ENCODE measurements around the gene ZNF169.
A peak's percentile ranks its signal among the peaks of the same experiment; 100 is the strongest.
"Not testable (repeated sequence)": the region's sequence is repeated elsewhere in the genome, so short reads cannot be mapped to it uniquely, and the experiment has no call there.

The ZNF169 gene

DNA sequence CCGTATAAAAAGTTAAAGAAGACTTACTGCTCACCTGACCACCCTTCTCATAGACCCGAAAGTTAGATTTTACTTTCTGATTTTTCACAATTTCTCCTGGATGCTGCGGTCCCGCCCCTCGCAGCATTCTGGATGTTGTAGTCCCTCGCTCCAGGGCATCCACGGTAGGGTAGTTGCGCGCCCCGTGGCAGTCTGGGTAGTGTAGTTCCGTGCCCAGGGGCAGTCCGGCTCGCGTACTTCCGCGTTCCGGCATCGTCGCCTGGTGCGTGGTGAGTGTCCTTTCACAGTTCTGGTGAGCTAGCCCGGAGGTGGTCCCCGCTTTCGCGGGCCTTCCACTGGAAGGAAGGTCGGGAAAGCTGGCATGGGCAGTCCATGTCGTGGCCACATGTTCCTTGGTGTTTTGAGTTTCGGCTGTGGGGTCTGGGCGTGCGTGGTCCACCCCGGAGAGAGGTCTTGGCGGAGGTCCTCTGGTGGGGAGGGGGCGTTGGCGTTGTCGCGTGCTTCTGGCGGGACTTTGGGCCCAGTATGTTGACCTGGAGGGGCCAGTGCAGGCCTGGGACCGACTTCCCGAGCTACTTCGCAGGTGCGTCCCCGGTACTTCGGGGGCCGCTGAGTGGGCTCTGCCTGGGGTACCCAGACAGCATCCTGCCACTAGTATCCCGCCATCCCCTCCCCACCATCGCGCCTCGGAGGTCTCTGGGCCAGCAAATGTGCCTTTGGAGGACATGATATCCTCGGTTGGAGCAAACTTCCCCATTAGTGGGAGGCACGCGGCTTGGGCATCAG, at the start of gene ZNF169:
Gene ZNF169 (plus strand): TSS at position 222 of the 786 bp plus-strand sequence. CDS start 19,515 bp downstream, outside the sequence.
- DNase-seq = peak; percentile 93

DNA sequence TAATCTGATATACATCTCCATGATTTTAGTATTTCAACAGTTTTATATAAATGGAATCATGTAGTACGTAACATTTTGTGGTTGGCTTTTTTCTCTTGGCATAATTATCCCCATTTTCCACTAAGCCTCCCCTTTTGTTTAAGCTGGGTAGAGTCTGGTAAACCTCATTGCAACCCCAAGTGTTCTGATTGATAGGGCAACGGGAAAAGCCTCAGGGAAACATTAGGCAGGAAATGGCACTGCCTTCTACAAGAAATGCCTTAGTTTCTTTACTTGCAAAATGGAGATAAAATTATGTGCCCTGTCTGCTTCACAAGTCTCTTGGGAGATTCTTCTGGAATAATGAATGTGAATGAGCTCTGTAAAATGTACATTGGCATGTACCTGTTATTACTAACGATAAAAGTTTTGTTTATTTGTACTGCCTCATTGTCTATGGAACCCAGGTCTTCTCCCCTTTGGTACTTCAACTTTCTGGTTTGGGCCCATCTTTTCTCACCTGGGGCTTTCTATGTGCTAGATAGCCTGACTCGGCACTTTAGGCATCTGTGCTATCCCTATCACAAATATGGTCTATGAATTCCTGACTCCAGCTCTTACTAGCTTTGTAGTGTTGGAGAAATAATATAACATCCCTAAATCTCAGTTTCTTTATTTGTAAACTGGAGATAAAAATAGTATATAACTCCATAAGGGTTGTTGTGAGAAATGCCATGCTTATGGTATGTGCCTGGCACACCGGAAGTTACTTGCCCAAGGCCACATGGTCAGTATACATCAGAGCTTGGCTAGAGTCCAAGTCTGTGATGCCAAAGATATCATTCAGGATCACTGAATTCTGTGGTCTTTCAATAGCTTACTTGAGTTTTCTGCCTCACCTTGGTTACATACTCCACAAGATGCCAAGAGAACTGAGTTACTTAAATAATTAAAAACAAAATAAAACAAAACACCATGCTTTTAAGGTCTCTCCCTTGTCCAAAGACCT, 48.2 kb upstream of the ZNF169 start:
- DNase-seq = no peak

DNA sequence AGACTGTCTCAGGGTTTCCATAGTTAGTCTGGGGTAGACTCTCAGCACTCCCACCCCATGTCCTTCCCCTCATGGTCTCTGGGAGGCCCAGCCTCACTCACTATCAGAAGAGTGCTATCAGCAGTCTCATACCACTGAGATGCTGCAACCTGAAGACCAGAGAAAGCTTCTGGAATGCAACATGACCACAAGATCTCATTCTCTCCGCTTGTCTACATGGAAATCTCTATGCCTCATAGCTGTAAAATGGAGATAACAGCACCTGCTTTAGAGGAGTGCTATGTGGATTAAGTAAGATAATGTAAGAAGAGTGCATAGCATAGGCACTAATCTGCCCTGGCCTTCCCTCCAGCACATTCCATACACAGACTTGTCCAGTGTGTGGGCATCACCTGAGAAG, 47.0 kb upstream of the ZNF169 start:
- DNase-seq = no peak

DNA sequence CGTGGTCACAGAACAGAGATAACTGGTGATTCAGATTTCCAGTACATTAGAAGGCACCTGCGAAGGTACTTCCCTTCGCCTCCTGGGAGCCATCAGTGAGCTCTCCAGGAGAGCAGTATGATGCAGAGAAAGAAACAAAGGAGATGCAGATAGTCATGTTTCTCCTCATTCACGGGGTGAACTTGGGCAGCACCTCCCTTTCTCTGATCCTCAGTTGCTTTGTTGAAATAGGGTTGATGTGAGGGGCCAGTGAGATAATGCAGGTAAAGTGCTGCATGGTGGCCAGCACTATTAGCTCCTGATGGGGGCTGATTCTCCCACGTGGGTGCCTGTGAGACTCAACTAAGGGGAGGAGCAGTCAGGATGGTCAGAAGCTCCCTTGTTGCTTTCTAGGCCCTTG, 46.6 kb upstream of the ZNF169 start:
- DNase-seq = no peak

DNA sequence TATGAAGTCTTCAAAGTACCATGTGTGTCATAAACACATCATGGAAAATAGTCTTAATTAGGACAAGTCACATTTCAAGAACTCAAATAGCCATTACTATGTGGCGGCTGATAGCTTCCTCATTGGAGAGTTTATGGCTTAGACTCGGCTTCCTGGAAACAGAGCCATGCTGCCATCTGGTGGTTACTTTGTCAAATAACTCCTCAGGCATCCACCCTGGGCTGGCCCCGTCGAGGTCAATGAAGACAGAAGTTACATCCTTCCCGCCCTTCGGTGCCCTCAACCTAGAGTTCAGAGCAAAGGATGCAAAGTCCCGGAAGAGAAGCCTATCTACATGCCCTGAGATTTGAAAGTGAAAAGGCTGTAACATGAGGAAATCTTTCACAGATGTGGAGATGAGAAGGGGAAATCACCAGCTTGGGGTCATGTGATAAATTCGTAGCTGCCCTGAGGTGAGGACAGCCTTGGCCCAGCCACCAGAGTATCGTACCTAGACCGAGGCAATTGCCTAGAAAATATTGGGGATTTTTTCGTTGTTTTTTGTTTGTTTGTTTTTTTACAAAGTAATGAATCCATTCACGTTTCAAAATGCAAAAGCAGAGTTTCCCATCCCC, 45.5 kb upstream of the ZNF169 start:
- DNase-seq = peak; percentile 85

DNA sequence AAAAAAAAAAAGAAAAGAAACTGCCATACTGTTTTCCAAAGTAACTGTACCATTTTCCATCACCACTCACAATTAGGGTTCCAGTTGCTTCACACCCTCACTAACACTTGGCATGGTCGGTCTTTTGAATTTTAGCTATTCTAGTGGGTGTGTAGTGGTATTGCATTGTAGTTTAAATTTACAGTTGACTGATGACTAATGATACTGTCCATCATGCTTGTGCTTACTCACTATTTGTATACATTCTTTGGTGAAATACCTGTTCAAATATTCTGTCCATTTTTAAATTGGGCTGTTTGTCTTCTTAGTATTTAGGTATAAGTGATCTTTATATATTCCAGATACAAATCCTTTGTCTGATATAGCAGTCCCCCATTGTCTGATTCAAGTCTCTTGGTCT, 36.2 kb upstream of the ZNF169 start:
- DNase-seq = no peak

DNA sequence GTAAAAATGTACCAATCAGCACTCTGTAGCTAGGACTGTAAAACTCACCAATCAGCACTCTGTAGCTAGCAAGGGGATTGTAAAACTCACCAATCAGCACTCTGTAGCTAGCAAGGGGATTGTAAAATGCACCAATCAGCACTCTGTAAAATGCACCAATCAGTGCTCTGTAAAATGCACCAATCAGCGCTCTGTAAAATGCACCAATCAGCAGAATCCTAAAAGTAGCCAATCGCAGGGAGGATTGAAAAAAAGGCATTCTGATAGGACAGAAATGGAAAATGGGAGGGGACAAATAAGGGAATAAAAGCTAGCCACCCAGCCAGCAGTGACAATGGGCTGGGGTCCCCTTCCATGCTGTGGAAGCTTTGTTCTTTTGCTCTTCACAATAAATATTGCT, 33.7 kb upstream of the ZNF169 start:
- not testable (repeated sequence) for DNase-seq

DNA sequence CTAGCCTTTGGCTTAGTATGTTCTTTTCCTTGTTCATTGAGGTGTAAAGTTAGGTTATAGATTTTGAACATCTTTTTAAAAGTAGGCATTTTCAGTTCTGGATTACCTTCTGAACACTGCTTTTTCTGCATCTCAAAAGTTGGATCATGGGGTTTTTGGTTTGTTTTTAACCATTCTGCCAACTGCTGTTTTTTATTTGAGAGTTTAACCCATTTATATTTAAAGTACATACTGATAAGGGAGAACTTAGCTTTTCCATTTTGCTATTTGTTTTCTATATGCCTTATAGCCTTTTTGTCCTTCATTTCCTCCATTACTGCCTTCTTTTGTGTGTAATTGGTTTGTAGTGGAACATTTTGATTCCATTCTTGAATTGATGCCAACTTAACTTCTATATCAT, 30.5 kb upstream of the ZNF169 start:
- DNase-seq = no peak

DNA sequence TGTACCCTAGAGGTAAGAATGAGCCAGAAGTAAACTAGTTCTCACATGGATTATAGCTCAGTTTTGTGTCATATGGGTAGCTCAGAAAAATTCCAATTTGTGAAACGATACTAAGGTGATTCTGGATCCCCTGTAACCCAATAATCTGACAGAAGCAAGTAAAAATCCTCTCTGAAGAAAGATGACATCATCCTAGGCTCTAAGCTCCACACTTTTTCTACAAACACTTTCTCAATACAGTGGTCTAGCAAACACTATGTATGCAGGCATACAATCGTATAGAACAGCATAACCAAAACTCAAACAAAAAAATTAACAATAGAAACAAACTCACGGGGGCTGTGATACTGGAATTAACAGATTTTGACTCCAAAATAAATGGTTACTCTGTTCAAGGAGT, 26.7 kb upstream of the ZNF169 start:
- no peak for DNase-seq

DNA sequence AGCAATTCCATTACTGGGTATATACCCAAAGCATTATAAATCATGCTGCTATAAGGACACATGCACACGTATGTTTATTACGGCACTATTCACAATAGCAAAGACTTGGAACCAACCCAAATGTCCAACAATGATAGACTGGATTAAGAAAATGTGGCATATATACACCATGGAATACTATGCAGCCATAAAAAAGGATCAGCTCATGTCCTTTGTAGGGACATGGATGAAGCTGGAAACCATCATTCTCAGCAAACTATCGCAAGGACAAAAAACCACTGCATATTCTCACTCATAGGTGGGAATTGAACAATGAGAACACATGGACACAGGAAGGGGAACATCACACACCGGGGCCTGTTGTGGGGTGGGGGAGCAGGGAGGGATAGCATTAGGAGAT, 18.0 kb upstream of the ZNF169 start:
- not testable (repeated sequence) for DNase-seq

DNA sequence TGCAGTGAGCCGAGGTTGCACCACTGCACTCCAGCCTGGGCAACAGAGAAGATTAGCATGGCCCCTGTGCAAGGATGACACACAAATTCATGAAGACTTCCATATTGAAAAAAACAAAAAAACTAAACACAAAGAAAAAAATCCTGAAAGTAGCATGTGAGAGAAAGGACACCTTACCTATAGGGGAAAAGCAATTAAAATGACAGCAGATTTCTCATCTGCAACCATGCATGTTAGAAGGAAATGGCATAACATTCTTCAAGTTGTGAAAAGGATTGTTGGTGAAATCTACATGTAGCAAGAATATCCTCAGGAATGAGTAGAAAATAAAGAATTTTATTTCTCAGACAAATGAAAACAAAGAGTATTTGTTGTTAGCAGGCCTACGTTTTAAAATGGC, 13.4 kb upstream of the ZNF169 start:
- no peak for DNase-seq

DNA sequence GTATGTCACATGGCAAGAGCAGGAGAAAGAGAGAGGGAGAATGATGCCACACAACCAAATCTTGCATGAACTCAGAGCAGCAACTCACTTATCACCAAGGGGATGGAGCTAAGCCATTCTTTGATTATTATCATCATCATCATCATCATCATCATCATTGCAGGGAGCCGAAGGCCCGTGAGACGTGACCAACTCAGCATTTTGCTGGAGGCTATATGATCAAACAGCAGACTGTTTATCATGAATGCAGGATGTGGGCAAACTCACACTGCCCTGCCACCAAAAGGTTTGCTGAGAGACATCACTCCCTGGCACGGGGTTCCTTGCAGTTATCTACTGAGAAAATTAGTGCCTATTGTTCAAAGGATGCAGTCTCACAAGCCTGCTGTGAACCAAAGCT, 8.6 kb upstream of the ZNF169 start:
- DNase-seq = no peak

DNA sequence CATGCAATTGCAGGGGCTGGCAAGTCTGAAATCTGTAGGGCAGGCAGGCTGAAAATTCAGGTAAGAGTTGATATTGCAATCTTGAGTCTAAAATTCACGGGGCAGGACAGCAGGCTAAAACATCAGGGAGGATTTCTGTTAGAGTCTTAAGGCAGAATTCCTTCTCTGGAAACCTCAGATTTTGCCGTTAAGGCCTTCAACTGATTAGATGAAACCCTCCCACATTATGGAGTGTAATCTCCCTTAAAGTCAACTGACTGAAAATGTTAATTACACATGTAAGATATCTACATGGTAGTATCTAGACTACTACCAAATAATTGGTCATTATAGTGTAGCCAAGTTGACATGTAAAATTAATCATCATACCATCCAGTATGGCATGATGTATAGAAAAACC, 3.1 kb upstream of the ZNF169 start:
- no peak for DNase-seq

DNA sequence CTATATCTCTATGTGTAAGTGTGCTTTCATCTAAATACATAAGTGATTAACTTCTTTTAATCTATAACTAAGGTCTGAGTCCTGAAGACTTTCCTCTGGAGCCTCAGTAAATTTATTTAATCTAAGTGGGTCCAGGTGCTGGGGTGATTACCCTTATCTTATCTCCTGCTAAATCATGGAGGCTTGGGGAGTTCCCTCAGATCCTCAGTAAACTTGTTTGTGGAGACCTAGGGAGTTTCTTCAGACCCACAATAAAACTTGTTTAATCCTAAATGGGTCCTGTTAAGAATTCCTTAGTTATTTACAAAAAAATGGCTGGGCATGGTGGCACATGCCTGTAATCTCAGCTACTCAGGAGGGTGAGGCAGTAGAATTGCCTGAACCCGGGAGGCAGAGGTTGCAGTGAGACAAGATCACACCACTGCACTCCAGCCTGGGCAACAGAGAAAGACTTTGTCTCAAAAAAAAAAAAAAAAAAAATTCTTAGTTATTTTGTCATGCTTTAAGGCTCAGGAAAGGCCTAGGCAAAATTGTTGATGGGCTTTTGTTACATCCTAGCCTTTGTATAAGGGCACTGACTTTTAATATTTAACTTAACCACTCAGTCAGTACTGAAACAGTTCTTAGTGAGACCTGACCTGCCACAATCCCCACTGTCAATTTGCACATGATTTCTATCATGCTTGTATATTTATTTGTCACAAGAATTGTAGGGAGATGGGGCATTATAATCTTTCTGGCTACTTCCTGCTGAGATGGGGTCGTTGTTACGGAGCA, 6.7 kb downstream of the ZNF169 start:
- DNase-seq = not testable (repeated sequence)

DNA sequence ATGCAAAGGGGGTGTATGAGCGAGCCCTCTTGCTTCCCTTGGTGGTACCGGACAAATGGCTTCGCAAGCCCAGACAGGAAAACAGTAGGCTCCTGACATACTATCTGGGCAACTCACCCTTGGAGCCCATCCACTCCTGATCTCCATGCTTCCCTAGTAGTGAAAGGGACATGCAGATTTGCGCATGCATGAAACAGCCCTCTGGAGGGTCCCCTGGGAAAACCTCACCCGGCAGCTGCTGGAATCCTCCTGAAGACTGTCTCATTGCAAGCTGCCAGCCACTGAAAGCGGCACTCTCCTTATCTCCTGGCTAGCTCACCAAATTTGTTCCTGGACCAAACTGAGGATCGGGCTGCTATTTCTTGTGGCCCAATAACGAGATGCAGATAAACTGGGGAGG, 10.2 kb downstream of the ZNF169 start:
- DNase-seq = no peak

DNA sequence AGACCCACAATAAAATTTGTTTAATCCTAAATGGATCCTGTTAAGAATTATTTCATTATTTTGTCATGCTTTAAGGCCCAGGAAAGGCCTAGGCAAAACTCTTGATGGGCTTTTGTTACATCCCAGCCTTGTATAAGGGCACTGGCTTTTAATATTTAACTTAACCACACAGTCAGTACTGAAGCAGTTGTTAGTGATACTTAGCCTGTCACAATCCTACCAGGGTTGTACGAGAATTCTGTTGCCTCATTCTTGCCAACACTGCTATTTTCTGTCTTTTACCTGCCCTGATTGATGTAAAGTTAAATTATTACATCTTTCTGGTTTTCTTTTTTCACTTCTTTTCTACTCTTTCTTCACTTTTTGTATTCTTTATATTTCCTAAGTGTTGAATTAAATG, 10.9 kb downstream of the ZNF169 start:
- DNase-seq = no peak

DNA sequence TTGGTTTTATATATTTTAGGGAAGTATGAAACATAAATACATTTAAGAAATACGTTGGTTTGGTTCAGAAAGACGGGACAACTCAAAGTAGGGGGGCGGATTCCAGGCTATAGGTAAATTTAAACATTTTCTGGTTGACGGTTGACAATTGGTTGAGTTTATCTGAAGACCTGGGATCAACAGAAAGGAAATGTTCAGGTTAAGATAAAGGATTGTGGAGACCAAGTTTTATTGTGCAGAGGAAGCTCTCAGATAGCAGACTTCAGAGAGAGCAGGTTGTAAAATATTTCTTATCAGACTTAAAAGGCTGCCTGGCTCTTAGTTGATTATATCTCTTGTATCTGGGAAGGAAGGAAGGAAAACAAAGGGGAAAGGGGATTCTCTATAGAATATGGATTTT, 17.9 kb downstream of the ZNF169 start:
- DNase-seq = not testable (repeated sequence)

DNA sequence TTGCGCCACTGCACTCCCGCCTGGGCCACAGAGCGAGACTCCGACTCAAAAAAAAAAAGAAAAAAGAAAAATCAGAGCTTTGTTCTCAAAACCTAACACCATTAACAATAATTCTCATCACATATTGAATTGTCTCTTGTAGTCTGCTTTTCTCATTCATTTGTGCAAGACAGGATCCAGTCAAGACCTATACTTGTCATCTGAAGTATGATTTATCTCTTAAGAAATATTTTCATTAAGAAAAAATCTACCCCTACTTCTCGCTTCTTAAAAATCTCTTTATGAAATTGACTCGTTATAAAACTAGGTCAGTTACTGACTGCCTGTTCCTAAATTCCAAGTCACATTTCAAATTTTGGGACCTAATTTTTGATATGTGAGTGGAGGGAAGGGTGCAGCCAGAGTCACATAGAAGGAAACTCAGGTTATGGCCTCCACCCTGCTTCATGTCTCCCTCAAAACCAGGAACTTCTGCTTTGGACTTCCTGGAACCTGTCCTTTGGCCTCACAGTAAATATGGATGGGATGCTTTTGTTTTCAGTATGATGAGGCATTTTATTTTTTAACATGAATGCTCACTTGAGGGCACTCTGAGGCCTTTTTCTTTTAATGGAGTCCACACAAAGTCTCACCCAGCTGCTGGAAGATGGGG, 18.9 kb downstream of the ZNF169 start:
- no peak for DNase-seq

DNA sequence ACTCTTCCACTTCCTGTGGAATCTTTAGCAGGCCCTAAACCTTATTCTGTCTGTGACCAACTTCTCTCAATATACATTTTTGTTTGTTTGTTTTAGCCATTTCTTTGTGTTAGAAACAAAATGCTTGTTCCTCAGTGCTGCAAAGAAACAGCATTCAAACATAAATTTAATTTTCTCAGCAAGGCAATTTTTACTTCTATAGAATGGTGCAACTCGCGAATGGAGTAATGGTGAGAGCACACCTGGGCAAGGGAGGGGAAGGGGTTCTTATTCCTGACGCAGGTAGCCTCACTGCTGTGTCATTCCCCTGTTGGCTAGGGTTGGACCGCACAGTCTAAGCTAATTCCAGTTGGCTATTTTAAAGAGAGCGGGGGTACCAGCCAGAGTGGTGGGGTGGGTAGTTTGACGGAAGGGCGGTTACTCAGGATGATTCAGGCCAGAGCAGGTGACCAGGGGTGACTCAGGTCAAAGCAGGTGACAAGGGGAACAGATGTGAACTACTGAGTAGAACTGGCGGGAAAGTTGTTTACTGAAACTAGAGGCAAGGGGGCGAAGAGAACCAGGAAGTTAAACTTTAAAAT, 21.4 kb downstream of the ZNF169 start:
- no peak for DNase-seq

DNA sequence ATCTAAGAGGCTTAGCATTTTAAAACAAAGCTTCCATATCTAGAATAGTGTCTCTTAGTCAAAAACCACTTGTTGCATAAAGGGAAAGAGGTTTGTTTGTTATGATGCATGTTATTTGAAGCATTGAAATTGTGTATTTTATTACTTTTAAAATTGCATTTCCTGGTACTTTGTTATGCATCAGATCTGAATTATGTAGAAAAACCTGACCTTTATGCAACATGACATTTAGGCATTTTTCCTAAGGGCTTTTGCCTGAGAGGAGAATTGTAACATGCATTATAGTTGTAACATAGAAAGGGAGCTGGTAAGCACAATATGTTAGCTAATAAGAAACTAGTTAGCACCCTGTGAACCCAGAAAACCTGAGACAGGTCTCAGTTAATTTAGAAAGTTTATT, 22.0 kb downstream of the ZNF169 start:
- DNase-seq = no peak

DNA sequence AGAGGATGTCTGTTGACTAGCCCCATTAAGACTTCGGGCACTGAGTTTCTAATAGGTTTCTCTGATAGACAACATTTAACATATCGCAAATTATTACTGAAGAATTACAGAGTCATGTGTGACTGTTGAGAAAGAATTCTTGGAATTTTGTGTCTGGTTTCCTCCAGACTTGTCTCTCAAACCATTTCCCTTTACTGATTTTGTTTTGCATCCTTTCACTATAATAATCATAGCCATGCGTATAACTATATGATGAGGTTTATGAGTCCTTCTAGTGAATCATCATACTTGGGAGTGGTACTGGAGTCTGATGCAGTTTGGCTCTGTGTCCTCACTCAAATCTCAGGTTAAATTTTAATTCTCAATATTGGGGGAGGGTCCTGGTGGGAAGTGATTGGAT, 27.0 kb downstream of the ZNF169 start:
- no peak for DNase-seq

Data from activated CD8-positive, alpha-beta memory T cell treated with anti-CD3 and anti-CD28 coated beads for 24 hours (primary cell).